Fibroblast of villous mesenchyme (primary cell): Measurements from ENCODE around the gene ZNF132. TPM values are rescaled to one million over a fixed set of nuclear protein-coding genes. Genes with fewer than 3 reads are reported as not detected.

Experiments
- DNase-seq: peaks from one replicate; pipeline ENCODE4 v3.0.0-alpha.2; 2010; ENCODE audit warnings: low read depth
- H3K4me3 ChIP-seq: 2 replicates; pipeline ENCODE4 v1.5.1; 2011; ENCODE audit warnings: low read depth, mild to moderate bottlenecking, low read length
- CTCF ChIP-seq: IDR thresholded peaks from 2 replicates; pipeline ENCODE4 v1.5.1; 2012; ENCODE audit warnings: low read depth, mild to moderate bottlenecking, low read length; ENCODE audit not compliant: insufficient read depth
- total RNA-seq: library from RNA; depleted of rRNA; stranded (reverse); fragments of >200 nt; gene quantifications from 2 replicates; pipeline ENCODE4 v1.2.3, GENCODE V29; 2012

ZNF132 gene
- total RNA-seq, 1 donor = 11.7 TPM

GRCh38 chr19:58428617-58429016, 11.3 kb downstream of the ZNF132 start:
- no peak for DNase-seq
- TF ChIP-seq CTCF = no peak
- H3K4me3 ChIP-seq = no peak overlapping the region

GRCh38 chr19:58417071-58417470, 22.9 kb downstream of the ZNF132 start:
- TF ChIP-seq CTCF = no peak
- H3K4me3 ChIP-seq = no peak overlapping the region
- DNase-seq = no peak

- TF ChIP-seq CTCF = no peak
These were observed 23.3 kb downstream of the ZNF132 start for GRCh38 chr19:58416604-58417003.

GRCh38 chr19:58409010-58409790, 30.8 kb downstream of the ZNF132 start:
- H3K4me3 ChIP-seq = peak overlapping the region; percentile 93
- no peak for DNase-seq
- TF ChIP-seq CTCF = no peak

More at GRCh38 chr19:58416604-58417003, 23.3 kb downstream of the ZNF132 start:
- no peak overlapping the region for H3K4me3 ChIP-seq
- no peak for DNase-seq

GRCh38 chr19:58408152-58409009, 31.6 kb downstream of the ZNF132 start, which contains the start of gene ZNF584:
TSS of gene ZNF584 (plus strand) at chr19:58408649. CDS start at chr19:58409148, 499 bp downstream.
- peak; percentile 13 for TF ChIP-seq CTCF
- peak; percentile 94 for DNase-seq
- peak within 1 kb of the TSS; percentile 93 for H3K4me3 ChIP-seq

GRCh38 chr19:58407658-58408151, 32.2 kb downstream of the ZNF132 start:
- H3K4me3 ChIP-seq = peak overlapping the region; percentile 93
- DNase-seq = peak; percentile 28
- no peak for TF ChIP-seq CTCF
